ENCODE measurements around the gene TMEM179. TPM values are rescaled to one million over a fixed set of nuclear protein-coding genes. Genes with fewer than 3 reads are reported as not detected.
A peak's percentile ranks its signal among the peaks of the same experiment; 100 is the strongest.

The TMEM179 gene
- total RNA-seq, 1 experiment from 2014 or later: not detected

DNA sequence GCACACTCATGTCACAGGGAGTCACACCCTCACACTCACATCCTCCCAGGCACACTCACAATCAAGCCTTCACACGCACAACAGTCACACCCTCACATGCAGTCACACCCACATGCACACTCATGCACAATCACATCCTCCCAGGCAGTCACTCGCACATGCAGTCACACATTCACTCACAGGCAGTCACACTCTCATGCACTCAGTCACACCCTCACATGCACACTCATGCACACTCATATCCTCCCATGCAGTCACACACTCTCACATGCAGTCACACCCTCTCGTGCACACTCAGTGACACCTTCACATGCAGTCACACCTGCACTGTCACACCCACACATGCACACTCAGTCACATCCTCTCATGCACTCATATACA is 12.3 kb downstream of the TMEM179 start:
- POLR2A ChIA-PET (ENCODE audit: unreplicated experiment): no interaction called here
- CTCF ChIA-PET: no interaction called here
- peaks cover 26% of the 10 kb centered on the region for H3K27me3 ChIP-seq (ENCODE audit: low read length)

DNA sequence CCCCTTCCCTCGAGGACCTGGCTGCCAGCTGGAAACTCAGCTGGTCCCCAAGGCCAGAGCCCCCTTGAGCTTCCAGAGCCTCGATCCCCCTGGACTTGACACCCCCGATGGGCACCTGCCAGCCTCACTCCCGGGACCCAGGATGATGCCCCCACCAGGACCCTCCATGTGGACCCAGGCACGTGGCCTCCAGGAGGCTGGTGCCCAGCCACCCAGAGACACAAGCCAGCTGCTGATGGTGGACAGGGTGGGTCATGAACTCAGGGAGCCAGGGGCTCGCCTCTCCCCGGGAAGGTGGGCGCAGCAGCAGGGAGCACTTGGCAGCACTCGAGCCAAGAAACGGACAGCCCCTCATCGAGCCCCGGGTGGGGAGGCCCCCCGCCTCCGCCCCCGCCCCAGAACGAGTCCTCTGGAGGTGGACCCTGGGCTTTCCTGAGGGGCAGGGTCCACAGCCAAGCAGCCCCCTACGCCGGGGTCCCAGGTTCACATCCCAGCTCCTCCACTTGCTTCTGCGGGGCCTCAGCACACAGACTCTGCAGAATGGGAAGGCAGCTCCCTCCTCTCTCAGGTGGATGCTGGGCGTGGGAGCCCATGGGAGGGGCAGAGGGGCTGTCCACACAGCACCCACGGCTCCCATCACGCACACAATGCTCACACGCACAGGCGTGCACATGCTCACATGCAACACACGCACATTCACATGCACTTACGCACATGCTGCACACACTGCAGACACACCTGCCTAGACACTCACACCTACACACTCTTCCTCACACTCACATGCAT is 12.9 kb downstream of the TMEM179 start:
- TF ChIP-seq, protein P1, sequence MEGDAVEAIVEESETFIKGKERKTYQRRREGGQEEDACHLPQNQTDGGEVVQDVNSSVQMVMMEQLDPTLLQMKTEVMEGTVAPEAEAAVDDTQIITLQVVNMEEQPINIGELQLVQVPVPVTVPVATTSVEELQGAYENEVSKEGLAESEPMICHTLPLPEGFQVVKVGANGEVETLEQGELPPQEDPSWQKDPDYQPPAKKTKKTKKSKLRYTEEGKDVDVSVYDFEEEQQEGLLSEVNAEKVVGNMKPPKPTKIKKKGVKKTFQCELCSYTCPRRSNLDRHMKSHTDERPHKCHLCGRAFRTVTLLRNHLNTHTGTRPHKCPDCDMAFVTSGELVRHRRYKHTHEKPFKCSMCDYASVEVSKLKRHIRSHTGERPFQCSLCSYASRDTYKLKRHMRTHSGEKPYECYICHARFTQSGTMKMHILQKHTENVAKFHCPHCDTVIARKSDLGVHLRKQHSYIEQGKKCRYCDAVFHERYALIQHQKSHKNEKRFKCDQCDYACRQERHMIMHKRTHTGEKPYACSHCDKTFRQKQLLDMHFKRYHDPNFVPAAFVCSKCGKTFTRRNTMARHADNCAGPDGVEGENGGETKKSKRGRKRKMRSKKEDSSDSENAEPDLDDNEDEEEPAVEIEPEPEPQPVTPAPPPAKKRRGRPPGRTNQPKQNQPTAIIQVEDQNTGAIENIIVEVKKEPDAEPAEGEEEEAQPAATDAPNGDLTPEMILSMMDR (conservative IDR thresholded peaks at IDR 0.05; ENCODE audit: low read depth, low read length): no peak
- TF ChIP-seq EZH2phosphoT487 (IDR thresholded peaks at IDR 0.05; ENCODE audit: borderline replicate concordance, low read length): no peak
- no peak for TF ChIP-seq EZH2 (IDR thresholded peaks at IDR 0.05; ENCODE audit: low read length, unreplicated experiment)
- H3K4me3 ChIP-seq (ENCODE audit: low read length): no peak overlapping the region
- no peaks in the 10 kb centered on the region for H3K9me2 ChIP-seq (replicated peaks; ENCODE audit: low read length)
- H3K4me2 ChIP-seq (ENCODE audit: low read length): no peak overlapping the region
- no peaks in the 10 kb centered on the region for H3F3A ChIP-seq (ENCODE audit: low read length, unreplicated experiment)
- DNase-seq: no peak
- no peak overlapping the region for H3K27ac ChIP-seq (ENCODE audit: low read length)
- no peaks in the 10 kb centered on the region for H3K36me3 ChIP-seq (ENCODE audit: low read depth, low read length)
- H3K9me3 ChIP-seq (ENCODE audit: low read length): no peaks in the 10 kb centered on the region
- no TSS peak for BruUV-seq (replicated peaks)
- H3K9ac ChIP-seq (ENCODE audit: low read length): no peak overlapping the region
- intact Hi-C loops (cut with micrococcal nuclease): no loop called here
- peaks cover 26% of the 10 kb centered on the region for H3K27me3 ChIP-seq (ENCODE audit: low read length)
- no peaks in the 10 kb centered on the region for H3K4me1 ChIP-seq (ENCODE audit: insufficient read depth, low read length)
- ATAC-seq: no peak
- H2AFZ ChIP-seq (ENCODE audit: low read length): no peak overlapping the region
- ChIA-PET CTCF (no interaction called here), POLR2A (ENCODE audit: unreplicated experiment) (no interaction called here)
- no peaks in the 10 kb centered on the region for H4K20me1 ChIP-seq (ENCODE audit: low read length)
- no peaks in the 10 kb centered on the region for H3K79me2 ChIP-seq (ENCODE audit: low read length)

More for the DNA sequence above, 12.3 kb downstream of the TMEM179 start:
- Histone ChIP-seq H3K36me3 (ENCODE audit: low read depth, low read length) (no peaks in the 10 kb centered on the region), H3K9ac (ENCODE audit: low read length) (no peak overlapping the region), H4K20me1 (ENCODE audit: low read length) (no peaks in the 10 kb centered on the region), H3F3A (ENCODE audit: low read length, unreplicated experiment) (no peaks in the 10 kb centered on the region), H2AFZ (ENCODE audit: low read length) (no peak overlapping the region), H3K79me2 (ENCODE audit: low read length) (no peaks in the 10 kb centered on the region), H3K4me2 (ENCODE audit: low read length) (no peak overlapping the region), H3K9me3 (ENCODE audit: low read length) (no peaks in the 10 kb centered on the region), H3K9me2 (replicated peaks; ENCODE audit: low read length) (no peaks in the 10 kb centered on the region), H3K4me3 (ENCODE audit: low read length) (no peak overlapping the region), H3K4me1 (ENCODE audit: insufficient read depth, low read length) (no peaks in the 10 kb centered on the region), H3K27ac (ENCODE audit: low read length) (no peak overlapping the region)
- BruUV-seq (replicated peaks): no TSS peak
- no peak for DNase-seq
- TF ChIP-seq EZH2phosphoT487 (IDR thresholded peaks at IDR 0.05; ENCODE audit: borderline replicate concordance, low read length): no peak
- TF ChIP-seq, protein P1 (conservative IDR thresholded peaks at IDR 0.05; ENCODE audit: low read depth, low read length): no peak
- TF ChIP-seq EZH2 (IDR thresholded peaks at IDR 0.05; ENCODE audit: low read length, unreplicated experiment): no peak
- intact Hi-C loops (cut with micrococcal nuclease): no loop called here
- no peak for ATAC-seq

DNA sequence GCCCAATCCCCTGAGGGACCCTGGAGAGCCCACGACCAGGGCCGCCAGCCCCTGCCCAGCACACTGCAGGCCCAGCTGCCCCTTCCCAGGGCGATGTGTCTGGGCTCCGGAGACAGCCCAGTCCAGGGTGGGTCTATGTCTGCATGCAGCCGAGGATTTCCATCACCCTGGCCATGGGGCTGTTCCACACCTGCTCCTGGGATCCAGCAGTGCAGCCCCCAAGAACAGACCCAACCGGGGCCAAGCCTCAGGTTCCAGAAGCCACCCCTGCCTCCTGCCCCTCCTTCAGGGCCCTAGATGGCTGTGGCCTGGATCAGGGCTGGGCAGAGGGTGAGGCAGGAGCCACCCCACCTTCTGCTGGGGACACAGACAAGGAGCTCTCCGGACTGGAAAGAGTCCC is 13.5 kb downstream of the TMEM179 start:
- no peak for DNase-seq
- POLR2A ChIA-PET (ENCODE audit: unreplicated experiment): no interaction called here
- Histone ChIP-seq H3K79me2 (ENCODE audit: low read length) (no peaks in the 10 kb centered on the region), H3K4me1 (ENCODE audit: insufficient read depth, low read length) (no peaks in the 10 kb centered on the region), H3K4me3 (ENCODE audit: low read length) (no peak overlapping the region), H3F3A (ENCODE audit: low read length, unreplicated experiment) (no peaks in the 10 kb centered on the region), H3K9me3 (ENCODE audit: low read length) (no peaks in the 10 kb centered on the region), H3K9me2 (replicated peaks; ENCODE audit: low read length) (no peaks in the 10 kb centered on the region), H3K4me2 (ENCODE audit: low read length) (0 out of 2 replicates have a peak overlapping the region, but pooled peaks have one; percentile 15), H3K36me3 (ENCODE audit: low read depth, low read length) (no peaks in the 10 kb centered on the region), H2AFZ (ENCODE audit: low read length) (no peak overlapping the region), H4K20me1 (ENCODE audit: low read length) (no peaks in the 10 kb centered on the region), H3K9ac (ENCODE audit: low read length) (no peak overlapping the region), H3K27ac (ENCODE audit: low read length) (no peak overlapping the region), H3K27me3 (ENCODE audit: low read length) (peaks cover 26% of the 10 kb centered on the region)
- CTCF ChIA-PET: no interaction called here
- no peak for ATAC-seq
- intact Hi-C loops (cut with micrococcal nuclease): no loop called here
- no TSS peak for BruUV-seq (replicated peaks)
- TF ChIP-seq EZH2 (IDR thresholded peaks at IDR 0.05; ENCODE audit: low read length, unreplicated experiment): no peak
- no peak for TF ChIP-seq EZH2phosphoT487 (IDR thresholded peaks at IDR 0.05; ENCODE audit: borderline replicate concordance, low read length)
- TF ChIP-seq, protein P1 (conservative IDR thresholded peaks at IDR 0.05; ENCODE audit: low read depth, low read length): no peak
